Loucy (cell line): ENCODE measurements around the gene RORC.

ENCODE experiments used
- H2AFZ ChIP-seq: fragments of 200-600 bp; sonication (generic); 2 replicates; pipeline ENCODE4 v1.6.0; 2016; ENCODE audit warnings: antibody characterized with exemption, mild to moderate bottlenecking, low read length, moderate library complexity
- H3F3A ChIP-seq: fragments of 200-600 bp; 2 replicates; pipeline ENCODE4 v1.6.0; 2016; ENCODE audit warnings: antibody characterized with exemption, low read depth, mild to moderate bottlenecking
- H3K27me3 ChIP-seq: fragments of 200-600 bp; sonication (generic); 2 replicates; pipeline ENCODE4 v1.6.1; 2014; ENCODE audit warnings: low read length, mild to moderate bottlenecking; ENCODE audit not compliant: insufficient read depth, poor library complexity, severe bottlenecking
- H3K36me3 ChIP-seq: fragments of 200-600 bp; sonication (generic); 2 replicates; pipeline ENCODE4 v1.6.1; 2016; ENCODE audit warnings: low read length; ENCODE audit not compliant: insufficient read depth
- H3K4me1 ChIP-seq: fragments of 200-600 bp; sonication (generic); 2 replicates; pipeline ENCODE4 v1.5.1; 2014; ENCODE audit warnings: low read length, mild to moderate bottlenecking; ENCODE audit not compliant: insufficient read depth, poor library complexity, severe bottlenecking
- H3K4me2 ChIP-seq: fragments of 200-600 bp; sonication (generic); 2 replicates; pipeline ENCODE4 v1.6.0; 2014; ENCODE audit warnings: antibody characterized with exemption, low read length, low read depth, mild to moderate bottlenecking; ENCODE audit not compliant: poor library complexity, severe bottlenecking
- H3K4me3 ChIP-seq: fragments of 200-600 bp; sonication (generic); 2 replicates; pipeline ENCODE4 v1.5.1; 2014; ENCODE audit warnings: low read length, mild to moderate bottlenecking, mixed read lengths; ENCODE audit not compliant: poor library complexity, severe bottlenecking
- H3K79me2 ChIP-seq: fragments of 200-600 bp; sonication (generic); 2 replicates; pipeline ENCODE4 v1.6.1; 2014; ENCODE audit warnings: low read length; ENCODE audit not compliant: insufficient read depth
- H3K9ac ChIP-seq: fragments of 200-600 bp; sonication (generic); 2 replicates; pipeline ENCODE4 v1.6.0; 2014; ENCODE audit warnings: mild to moderate bottlenecking, low read depth, low read length, moderate library complexity; ENCODE audit not compliant: poor library complexity, severe bottlenecking
- H3K9me2 ChIP-seq: fragments of 200-600 bp; sonication (generic); replicated peaks from 2 replicates; pipeline ENCODE4 v1.6.1; 2016; ENCODE audit warnings: low read depth, low read length, mixed read lengths
- H3K9me3 ChIP-seq: fragments of 200-600 bp; sonication (generic); 2 replicates; pipeline ENCODE4 v1.6.1; 2014; ENCODE audit warnings: mild to moderate bottlenecking, antibody characterized with exemption, low read length, low read depth; ENCODE audit not compliant: insufficient read depth
- H4K20me1 ChIP-seq: fragments of 200-600 bp; sonication (generic); 2 replicates; pipeline ENCODE4 v1.6.0; 2014; ENCODE audit warnings: antibody characterized with exemption, low read length, mild to moderate bottlenecking; ENCODE audit not compliant: insufficient read depth, poor library complexity, severe bottlenecking
- CTCF ChIP-seq: fragments of 200-600 bp; sonication (generic); conservative IDR thresholded peaks from 2 replicates; pipeline ENCODE4 v1.5.1; 2014; ENCODE audit warnings: mild to moderate bottlenecking, antibody characterized with exemption, low read length
- EZH2phosphoT487 ChIP-seq: fragments of 200-600 bp; IDR thresholded peaks from 2 replicates; pipeline ENCODE4 v1.6.1; 2018; ENCODE audit warnings: antibody characterized with exemption, mild to moderate bottlenecking, moderate library complexity, borderline replicate concordance

The RORC gene

GRCh38 chr1:151871284-151872030 is 39.9 kb upstream of the RORC start:
- TF ChIP-seq EZH2phosphoT487 (no peak), CTCF (no peak)
- Histone ChIP-seq H3K9me2 (no peaks in the 10 kb centered on the region), H4K20me1 (no peaks in the 10 kb centered on the region), H3K79me2 (no peaks in the 10 kb centered on the region), H3K4me3 (no peak overlapping the region), H3K27me3 (no peaks in the 10 kb centered on the region), H3K4me2 (no peak overlapping the region), H3K9me3 (no peaks in the 10 kb centered on the region), H3K9ac (no peak overlapping the region), H3K36me3 (no peaks in the 10 kb centered on the region), H2AFZ (no peak overlapping the region), H3K4me1 (peaks cover 9% of the 10 kb centered on the region), H3F3A (no peaks in the 10 kb centered on the region)

- H3K79me2 ChIP-seq: no peaks in the 10 kb centered on the region
- no peak overlapping the region for H3K9ac ChIP-seq
- no peak overlapping the region for H3K4me2 ChIP-seq
- H3F3A ChIP-seq: no peaks in the 10 kb centered on the region
- TF ChIP-seq EZH2phosphoT487 (no peak), CTCF (no peak)
- H3K27me3 ChIP-seq: no peaks in the 10 kb centered on the region
- H3K36me3 ChIP-seq: no peaks in the 10 kb centered on the region
- H3K9me2 ChIP-seq: no peaks in the 10 kb centered on the region
- H3K9me3 ChIP-seq: no peaks in the 10 kb centered on the region
- H2AFZ ChIP-seq: no peak overlapping the region
- no peaks in the 10 kb centered on the region for H3K4me1 ChIP-seq
- H3K4me3 ChIP-seq: no peak overlapping the region
- H4K20me1 ChIP-seq: no peaks in the 10 kb centered on the region
These were observed 36.9 kb upstream of the RORC start for GRCh38 chr1:151868486-151868885.

- Histone ChIP-seq H3K79me2 (no peaks in the 10 kb centered on the region), H3K4me1 (no peaks in the 10 kb centered on the region), H3F3A (no peaks in the 10 kb centered on the region), H4K20me1 (no peaks in the 10 kb centered on the region), H3K9me2 (no peaks in the 10 kb centered on the region), H3K9ac (no peak overlapping the region), H2AFZ (no peak overlapping the region), H3K4me2 (no peak overlapping the region), H3K36me3 (no peaks in the 10 kb centered on the region), H3K9me3 (no peaks in the 10 kb centered on the region), H3K27me3 (no peaks in the 10 kb centered on the region), H3K4me3 (no peak overlapping the region)
- TF ChIP-seq CTCF (no peak), EZH2phosphoT487 (no peak)
These were observed 36.3 kb upstream of the RORC start for GRCh38 chr1:151867765-151868411.
